Stimulated activated CD4-positive, alpha-beta T cell treated with anti-CD3 and anti-CD28 coated beads, TNF-alpha, amount 100 ng/mL, for 48 hours (primary cell): ENCODE measurements around the gene NCMAP.
A peak's percentile ranks its signal among the peaks of the same experiment; 100 is the strongest.
"Not testable (repeated sequence)": the region's sequence is repeated elsewhere in the genome, so short reads cannot be mapped to it uniquely, and the experiment has no call there.

Experiments used
- DNase-seq, 3 donors: peaks; one replicate each; pipeline ENCODE4 v3.0.0-alpha.2; 2020; ENCODE audit warnings: low read depth in 3 of 3

Gene NCMAP, protein sequence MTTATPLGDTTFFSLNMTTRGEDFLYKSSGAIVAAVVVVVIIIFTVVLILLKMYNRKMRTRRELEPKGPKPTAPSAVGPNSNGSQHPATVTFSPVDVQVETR

GRCh38 chr1:24555591-24556413 lies at the start of gene NCMAP:
Gene NCMAP (plus strand): TSS chr1:24556087. CDS start chr1:24595431, 39,344 bp downstream.
- peak in 1 of 3 donors; percentile 34 for DNase-seq

DNA sequence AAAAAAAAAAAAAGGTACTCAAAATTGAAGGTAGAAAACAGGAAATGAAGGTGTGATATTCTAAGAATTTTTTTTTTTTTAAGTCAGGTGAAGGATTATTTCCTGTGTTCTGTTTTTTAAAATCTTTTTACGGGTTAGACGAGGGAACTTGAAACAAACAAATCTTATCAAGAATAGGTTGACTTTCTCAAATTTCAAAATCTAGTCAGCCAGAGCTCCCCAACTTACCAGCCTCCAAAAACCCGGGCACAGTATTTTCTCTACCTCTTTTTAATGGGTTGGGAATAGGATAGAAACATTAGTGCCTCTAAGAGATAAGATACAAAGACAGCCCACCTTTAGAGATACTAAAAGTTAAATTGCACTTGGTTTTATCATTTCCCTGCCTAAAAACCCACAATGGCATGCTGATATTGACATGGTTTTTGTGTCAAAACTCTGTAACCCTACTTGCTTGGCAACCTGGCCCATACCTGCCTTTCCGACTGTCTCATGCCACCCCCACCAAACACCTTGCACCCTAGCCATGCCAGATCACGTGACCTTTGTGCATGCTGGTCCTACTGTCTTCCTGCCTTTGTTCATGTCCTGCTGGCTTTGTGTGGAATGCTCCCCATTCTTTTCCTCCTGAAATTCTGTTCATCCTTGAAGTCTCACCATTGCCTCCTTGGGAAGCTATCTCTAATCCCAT lies 49.1 kb upstream of the NCMAP start:
- DNase-seq: no peak

GRCh38 chr1:24507405-24507804 lies 48.5 kb upstream of the NCMAP start:
- DNase-seq: no peak

DNA sequence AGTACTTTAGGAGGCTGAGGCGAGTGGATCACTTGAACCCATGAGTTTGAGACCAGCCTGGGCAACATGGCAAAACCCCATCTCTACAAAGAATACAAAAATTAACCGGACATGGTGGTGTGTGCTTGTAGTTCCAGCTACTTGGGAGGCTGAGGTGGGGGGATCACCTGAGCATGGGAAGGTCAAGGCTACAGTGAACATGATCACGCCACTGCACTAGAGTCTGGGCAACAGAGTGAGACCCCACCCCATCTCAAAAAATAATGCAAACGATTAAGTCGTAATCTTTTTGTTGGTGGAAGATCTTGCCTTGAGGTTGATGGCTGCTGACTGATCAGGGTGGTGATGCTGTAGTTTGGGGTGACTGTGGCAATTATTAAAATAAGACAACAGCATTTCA lies 47.0 kb upstream of the NCMAP start:
- DNase-seq: no peak

- no peak for DNase-seq
These were observed 42.2 kb upstream of the NCMAP start for GRCh38 chr1:24513706-24514105.

- DNase-seq: no peak
These were observed 40.9 kb upstream of the NCMAP start for GRCh38 chr1:24514946-24515345.

GRCh38 chr1:24515671-24516209 lies 40.1 kb upstream of the NCMAP start:
- DNase-seq: not testable (repeated sequence)

GRCh38 chr1:24516506-24516905 lies 39.4 kb upstream of the NCMAP start:
- DNase-seq: no peak

GRCh38 chr1:24517898-24518297 lies 38.0 kb upstream of the NCMAP start:
- no peak for DNase-seq

DNA sequence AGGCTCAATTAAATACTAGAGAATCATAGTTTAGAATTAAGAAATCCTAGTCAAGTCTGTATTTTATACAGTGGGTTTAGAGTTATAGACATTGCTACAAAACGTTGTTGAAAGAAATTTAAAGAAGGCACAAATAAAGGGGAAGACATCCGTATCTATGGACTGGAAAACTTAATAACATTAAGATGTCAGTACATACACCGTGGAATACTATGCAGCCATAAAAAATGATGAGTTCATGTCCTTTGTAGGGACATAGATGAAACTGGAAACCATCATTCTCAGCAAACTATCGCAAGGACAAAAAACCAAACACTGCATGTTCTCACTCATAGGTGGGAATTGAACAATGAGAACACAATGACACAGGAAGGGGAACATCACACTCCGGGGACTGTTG lies 35.6 kb upstream of the NCMAP start:
- not testable (repeated sequence) for DNase-seq

- DNase-seq: no peak
These were observed 30.3 kb upstream of the NCMAP start for GRCh38 chr1:24525606-24526005.

GRCh38 chr1:24526045-24526444 lies 29.8 kb upstream of the NCMAP start:
- DNase-seq: no peak

DNA sequence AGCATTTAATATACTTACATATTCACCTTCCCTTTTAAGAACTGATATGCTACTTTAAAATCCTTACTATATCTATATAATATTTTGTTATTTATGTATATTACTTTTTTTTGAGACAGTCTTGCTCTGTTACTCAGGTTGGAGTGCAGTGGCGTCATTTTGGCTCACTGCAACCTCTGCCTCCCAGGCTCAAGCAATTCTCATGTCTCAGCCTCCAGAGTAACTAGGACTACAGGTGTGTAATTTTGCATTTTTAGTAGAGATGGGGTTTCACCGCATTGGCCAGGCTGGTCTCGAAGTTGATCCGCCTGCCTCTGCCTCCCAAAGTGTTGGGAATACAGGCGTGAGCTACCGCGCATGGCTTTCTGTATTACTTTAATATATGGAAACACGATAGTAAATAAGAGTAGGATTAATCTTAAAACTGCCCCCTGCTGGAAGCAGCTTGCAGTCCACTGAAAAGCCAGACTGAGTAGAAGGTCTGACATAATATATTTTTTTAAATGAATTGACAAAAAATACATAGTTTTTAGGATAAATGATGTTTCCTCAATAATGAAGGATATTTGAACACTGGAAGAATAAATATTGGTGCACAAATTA lies 28.8 kb upstream of the NCMAP start:
- peak in 1 of 3 donors; percentile 41 for DNase-seq

DNA sequence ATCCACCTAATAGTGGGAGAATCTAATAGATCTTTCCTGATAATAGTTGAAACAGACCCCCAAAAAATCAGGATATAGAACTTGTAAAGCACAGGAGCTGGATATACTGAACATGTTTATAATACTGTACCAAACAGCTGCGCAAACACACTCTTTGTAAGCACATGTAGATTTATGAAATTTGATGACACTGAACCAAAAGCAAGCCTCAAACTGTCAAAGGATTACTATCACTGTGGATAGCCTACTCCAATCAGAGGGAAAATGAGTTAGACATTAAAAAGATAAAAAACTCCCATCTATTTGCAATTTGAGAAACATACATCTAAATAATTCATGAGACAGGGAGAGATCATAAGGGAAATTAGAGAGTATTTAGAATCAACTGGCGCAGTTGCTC lies 27.1 kb upstream of the NCMAP start:
- DNase-seq: no peak

DNA sequence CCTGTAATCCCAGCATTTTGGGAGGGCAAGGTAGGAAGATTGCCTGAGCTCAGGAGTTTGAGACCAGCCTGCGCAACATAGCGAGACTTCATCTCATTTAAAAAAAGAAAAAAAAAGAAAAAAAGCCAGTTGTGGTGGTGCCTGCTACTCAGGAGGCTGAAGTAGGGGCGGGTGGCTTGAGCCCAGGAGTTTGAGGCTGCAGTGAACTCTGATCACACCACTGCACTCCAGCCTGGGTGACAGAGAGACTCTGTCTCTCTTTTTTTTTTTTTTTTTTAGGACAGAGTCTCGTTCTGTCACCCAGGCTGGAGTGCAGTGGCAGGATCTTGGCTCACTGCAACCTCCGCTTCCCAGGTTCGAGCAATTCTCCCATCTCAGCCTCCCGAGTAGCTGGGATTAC lies 26.6 kb upstream of the NCMAP start:
- DNase-seq: not testable (repeated sequence)

GRCh38 chr1:24535021-24535424 lies 20.9 kb upstream of the NCMAP start:
- DNase-seq: peak; percentile 41 to 53 (median 44)

- DNase-seq: no peak
These were observed 20.1 kb upstream of the NCMAP start for GRCh38 chr1:24535778-24536177.

DNA sequence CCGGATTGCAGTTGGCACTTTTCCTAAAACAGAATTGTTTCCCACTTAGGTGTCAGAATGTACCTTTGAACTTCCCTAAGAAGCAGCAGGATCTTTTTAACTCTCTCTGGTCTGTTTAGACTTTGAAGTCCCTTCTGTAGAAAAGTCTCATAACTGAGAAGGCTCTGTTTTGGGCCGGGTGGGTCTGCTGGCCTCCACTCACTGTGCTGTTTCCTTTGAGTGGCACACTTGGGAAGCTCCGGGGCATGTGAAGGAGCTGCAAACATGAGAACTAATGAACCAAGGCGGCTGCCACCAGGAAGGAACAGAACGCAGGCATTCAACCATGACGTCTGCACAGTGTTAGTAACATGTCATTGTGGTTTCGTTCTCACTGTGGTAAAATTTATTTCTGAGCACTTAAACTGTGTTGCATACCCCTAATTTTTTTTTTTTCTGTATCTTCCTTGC lies 19.5 kb upstream of the NCMAP start:
- peak; percentile 37 to 58 (median 40) for DNase-seq

DNA sequence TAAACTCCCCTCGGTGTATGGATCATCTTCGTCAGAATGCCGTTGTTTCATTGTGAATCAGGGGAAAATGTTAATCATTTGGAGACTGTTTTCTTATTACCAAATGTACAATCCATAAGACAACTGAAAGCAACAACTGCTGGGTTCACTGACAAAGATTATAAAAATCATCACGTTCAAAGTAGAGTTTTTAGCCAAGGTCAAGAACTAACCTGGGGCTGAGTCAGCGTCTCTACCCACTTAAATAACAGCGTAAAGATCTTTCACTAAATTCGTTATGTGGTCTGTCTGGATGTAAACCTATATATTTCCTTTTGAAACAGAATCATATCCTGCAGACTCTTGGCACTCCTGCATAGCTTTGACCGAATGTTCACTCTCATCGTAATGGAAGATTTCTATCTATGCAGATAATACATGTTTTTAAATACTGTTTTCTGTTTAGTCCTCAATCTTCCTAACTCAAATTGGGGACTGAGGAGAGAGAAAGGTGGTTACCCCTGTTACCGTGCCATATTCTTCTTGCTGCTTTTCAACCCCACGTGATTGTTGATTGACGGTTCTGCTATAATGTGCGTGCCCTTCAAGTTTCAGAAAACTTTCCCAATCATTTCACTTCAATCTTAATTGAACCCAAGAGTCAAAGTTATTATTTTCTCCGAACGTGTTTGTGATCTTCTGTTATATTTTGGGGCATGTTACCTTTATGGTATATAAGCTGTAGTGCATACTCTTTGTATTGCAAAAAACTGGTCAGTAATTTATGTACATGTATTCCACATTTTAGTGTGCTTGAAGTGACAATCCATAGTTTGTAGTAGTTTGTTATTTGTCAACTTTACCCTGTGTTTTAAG lies 15.6 kb upstream of the NCMAP start:
- peak in 1 of 3 donors; percentile 31 for DNase-seq

GRCh38 chr1:24540906-24541710 lies 14.8 kb upstream of the NCMAP start:
- DNase-seq: no peak
